GM19455 (cell line): Measurements from ENCODE around the gene PSMD1.
"Not testable (repeated sequence)": the region's sequence is repeated elsewhere in the genome, so short reads cannot be mapped to it uniquely, and the experiment has no call there.

Source experiments
- ATAC-seq: cut with Tn5 transposase; IDR thresholded peaks from one replicate; pipeline ENCODE4 v1.9.1; 2021; ENCODE audit not compliant: unreplicated experiment

Gene PSMD1

DNA sequence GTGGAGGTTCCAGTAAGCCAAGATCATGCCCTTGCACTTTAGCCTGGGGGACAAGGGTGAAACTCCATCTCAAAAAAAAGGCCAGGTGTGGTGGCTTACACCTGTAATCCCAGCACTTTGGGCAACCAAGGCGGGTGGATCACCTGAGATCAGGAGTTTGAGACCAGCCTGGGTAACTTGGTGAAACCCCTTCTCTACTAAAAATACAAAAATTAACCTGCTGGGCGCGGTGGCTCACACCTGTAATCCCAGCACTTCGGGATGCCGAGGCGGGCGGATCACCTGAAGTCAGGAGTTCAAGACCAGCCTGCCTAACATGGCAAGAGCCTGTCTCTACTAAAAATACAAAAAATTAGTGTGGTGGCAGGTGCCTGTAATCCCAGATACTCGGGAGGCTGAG is 84.1 kb downstream of the PSMD1 start:
- not testable (repeated sequence) for ATAC-seq

DNA sequence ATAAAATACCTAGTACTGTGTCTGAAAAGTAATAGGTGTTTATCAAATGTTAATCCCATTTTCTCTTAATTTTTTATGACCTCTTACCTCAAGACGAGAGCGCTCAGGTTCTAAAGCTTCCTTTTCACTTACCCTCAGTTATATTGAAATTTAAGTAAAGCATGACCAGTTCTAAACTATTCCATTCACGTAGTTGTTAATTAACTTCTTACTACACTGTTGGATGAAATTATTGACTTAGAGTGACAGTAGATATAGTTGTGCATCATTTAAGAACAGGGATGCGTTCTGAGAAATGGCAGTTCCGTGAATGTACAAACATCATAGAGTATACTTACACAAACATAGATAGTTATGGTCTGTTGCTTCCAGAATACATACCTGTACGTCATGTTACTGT is 88.2 kb downstream of the PSMD1 start:
- no peak for ATAC-seq

DNA sequence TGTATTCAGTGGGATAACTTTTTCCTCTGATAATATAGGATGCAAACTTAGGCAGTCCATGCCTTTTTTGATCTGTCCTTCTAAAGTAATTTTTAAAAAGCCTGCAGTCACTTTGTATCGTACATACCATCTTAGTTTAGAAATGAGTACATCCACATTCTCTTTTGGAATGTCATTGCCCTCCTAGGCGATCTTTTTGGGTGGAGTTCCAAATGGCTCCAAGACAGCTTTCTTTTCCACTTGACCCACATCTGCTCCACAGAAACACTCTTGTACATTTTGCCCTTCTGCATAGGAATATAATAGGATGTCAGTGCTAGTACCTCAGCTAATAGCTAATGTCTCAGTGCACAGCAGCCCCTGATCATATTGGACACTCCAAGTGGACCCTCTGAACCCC is 90.0 kb downstream of the PSMD1 start:
- no peak for ATAC-seq

DNA sequence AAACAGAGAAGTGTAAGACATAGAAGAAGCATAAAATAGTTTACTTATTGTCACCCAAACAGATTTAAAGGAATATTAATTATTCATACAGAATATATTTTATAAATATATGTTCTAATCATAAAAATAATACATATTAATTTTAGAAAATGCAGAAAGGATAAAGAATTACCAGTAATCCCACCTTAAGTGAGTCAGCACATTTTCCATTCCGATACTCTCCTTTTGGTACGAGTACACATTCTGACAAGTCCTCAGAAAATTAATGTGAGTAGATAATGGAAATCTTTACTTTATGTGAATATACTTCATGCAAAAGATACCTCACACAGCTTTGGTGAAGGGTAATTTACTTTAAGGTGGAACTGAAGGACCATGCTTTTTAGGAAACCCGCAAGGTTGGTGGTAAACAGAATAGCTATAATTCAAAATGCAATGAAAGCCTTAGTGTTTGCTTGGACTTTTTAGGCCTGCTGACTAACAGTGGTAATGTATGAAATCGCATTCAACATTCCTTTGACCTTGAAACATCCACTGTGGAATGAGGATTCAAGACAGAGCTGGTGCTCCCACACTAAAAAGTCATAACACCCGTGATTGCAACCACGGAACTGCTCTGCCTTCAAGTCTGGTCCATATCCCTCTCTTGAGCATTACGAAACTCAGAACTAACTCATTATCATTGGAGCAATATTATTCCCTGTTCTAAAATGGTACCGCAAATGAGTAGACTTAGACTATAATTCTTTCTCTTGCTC is 96.3 kb downstream of the PSMD1 start:
- no peak for ATAC-seq

DNA sequence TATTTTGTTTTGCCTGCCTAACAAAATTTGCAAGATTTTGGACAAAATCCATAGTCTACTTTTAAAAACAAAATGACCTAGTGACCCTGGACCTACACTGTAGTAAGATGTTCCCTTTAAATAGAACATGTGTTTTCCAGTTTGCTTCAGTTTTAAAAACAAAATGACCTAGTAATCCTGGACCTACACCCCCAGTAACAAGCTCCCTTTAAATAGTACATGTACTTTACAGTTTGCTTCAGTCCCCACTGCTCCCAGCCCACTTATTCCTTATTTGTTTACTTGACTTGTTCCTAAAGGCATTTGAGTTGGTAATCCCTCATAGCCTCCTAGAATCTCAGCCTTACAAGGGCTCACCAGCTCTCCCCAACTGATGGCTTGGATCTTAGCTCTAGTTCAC is 102.6 kb downstream of the PSMD1 start:
- ATAC-seq, result no peak

DNA sequence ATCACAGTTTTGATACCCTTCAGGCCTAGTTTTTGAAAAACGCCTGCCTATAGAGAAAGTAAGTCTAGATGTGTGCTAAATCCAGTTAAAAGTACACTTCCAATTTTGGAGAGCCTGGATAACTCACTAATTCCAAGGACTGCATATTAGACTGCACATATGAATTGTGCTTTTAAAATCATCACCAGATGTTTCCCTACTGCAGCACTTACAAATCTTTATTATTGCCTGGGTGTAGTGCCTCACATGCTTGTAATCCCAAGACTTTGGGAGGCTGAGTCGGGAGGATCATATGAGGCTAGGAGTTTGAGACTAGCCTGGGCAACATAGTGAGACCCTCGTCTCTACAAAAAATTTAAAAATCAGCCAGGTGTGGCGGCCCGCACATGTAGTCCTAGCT is 104.0 kb downstream of the PSMD1 start:
- ATAC-seq, result no peak

DNA sequence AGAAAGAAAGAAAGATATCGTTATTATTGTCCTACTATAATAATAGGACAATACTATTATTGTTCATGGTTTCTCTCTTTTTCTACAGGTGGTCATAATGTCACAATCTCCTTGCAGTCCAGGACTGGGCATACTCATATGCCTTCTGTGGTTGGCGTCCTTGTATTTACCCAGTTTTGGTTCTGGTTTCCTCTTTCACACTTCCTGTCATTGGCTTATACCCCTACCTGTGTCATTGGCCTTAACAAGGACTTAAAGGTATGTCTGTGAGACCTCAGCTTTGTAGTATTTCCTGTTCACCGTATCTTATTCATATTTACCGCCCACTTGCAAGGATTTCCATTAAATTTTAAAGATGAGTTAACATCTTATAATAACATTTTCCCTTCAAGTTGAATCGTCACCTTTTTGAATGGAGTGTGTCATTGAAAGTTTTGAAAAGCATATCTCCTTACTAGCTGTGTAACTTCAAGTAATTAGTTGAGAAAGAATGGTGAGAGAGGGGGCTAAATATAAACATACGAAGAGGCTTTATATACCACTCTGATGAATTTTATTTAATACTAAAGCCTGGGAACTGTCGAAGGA is 104.7 kb downstream of the PSMD1 start:
- ATAC-seq, result peak; percentile 68

DNA sequence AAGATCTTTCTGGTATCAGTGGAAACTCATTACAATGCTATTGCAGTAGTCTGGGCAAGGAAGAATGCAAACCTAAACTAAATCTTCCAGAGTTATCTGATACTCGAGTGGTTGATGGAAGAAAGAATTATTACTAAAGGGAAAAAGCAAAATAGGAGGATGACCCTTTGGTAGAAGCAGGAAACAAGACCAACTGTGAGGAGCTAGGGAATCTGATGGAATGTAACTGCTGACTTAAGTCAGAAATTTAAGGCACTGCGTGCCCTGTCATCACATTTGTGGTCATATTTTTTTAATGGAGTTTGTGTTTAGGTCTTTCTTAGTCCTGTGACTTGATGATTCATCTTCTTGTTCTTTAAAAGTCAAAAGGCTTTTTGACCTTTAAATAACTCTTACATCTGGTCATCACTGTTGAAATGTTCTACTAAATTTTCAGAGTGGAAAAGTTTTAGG is 105.2 kb downstream of the PSMD1 start:
- no peak for ATAC-seq

DNA sequence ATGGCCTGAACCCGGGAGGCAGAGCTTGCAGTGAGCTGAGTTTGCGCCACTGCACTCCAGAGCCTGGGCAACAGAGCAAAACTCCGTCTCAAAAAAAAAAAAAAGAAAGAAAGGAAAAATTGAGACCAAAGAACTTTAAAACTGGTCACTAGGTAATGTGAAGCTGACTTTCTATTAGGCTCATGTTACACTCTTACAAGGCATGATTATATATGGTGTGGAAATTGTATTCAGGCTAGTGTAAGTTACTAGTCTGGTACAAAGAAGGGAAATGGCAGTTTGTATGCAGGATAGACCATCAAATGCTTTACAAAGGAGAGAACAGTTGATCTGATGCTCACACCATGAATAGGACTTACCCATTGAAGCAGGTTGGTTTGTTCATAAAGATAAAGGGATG is 106.3 kb downstream of the PSMD1 start:
- no peak for ATAC-seq

DNA sequence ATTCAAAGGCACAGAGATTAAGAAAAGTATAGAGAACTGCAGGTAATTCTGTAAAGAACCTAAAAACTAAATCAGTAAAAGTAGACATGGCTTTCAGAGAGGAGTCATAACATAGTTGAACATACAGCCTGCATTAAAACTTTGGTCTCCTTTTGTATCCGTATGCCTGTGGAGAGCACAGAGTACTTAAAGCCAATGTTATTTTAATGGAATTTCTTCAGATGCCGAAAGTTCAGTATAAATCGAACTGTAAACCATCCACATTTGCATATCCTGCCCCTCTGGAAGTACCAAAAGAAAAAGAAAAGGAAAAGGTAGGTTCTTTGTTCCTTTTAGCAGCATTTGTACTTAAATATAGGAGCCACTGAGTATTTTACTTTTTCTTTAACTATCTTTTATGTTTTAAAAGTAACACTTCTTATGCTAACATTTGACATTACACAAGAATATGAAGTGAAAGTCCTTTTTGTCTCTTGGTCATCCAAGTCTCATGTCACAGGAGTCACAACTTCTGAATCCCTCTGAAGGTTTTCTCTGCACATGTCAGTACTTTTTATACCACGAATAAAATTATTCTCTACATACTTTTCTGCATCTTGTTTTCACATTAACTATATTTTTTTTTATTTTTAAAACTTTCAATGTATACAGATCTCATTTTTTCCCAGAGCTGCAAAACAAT is 106.9 kb downstream of the PSMD1 start:
- ATAC-seq, result no peak

DNA sequence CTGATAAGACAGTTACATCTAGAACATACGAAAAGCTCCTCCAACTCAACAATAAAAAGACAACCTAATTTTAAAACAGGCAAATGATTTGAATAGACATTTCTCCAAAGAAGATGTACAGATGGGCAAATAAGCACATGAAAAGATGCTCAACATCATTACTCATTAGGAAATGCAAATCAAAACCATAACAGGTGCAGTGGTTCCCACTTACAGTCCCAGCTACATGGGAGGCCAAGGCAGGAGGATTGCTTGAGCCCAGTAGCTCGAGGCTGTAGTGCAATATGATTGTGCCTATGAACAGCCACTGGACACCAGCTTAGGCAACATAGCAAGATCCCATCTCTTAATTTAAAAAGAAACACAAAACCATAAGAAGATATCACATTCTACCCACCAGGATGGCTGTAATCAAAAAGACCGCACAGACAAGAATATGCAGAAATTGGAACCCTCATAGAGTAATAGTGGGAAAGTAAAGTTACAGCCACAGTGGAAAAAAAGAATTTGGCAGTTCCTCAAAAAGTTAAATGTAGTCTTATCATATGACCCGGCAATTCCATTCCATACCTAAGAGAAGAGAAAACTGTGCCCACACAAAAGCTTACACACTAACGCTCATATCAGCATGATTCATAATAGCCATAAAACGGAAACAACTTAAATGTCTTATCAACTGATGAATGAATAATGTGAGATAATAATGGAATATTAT is 111.2 kb downstream of the PSMD1 start:
- ATAC-seq, result no peak

DNA sequence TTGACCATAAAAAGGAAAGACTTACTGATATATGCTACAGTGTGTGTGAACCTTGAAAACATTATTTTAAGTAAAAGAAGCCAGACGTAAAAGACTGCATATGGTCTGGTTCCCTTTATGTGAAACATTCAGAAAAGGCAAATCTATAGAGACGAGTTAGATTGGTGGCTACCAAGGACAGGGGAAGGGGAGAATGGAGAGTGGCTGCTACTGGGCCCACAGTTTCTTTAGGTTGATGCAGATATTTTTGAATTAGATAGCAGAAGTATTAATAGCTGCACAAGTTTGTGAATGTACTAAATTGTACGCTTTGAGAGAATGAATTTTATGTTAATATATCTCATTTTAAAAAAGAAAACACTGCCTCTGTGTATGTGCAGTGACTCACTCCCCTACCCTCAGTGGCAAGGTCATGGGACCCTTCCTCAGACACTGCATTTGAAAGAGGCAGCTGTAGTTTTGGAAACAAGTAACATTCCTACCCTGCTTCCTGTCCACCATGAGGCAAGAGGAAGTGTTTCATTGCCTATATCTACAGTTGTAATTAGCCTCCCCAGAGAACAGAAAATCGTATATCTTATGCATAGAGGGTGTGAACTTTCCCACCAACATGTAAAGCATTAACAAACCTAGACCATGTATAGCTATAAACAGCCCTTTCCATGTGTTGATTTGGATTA is 111.9 kb downstream of the PSMD1 start:
- no peak for ATAC-seq

DNA sequence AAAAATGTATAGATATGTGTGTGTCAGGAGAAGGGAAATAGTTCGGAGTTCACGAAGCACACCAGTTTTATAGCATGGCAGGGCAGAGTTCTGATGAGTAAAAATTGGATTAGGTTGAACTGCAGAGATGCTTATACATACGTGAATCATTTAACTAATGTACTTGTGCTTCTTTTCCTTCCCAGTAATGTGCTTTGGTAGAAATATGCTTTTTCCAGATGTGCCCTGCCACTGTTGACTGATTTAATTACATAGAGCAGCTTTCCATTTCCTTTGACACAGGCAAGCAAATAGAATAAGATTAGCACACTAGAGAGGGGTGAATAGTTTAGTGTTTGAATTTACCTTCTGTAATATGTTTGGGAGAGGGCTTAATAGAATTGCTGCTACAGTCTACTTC is 112.8 kb downstream of the PSMD1 start:
- ATAC-seq, result no peak

DNA sequence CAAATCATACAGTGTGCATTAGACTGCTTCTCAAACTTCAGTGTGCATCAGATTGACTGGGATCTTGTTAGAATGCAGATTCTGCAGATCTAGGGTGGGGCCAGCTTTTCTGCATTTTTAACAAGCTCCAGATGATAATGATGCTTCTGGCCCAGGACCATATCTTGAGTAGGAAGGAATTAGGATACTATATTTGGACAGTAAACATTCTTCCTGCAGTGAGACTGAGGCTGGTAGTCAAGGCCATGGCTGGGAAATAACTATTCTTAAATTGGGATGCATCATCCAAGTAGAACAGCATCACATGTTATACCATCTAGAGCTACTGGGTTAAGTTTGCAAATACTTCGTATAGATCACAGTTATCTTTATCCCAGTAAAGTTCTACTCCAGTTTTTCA is 113.4 kb downstream of the PSMD1 start:
- ATAC-seq, result no peak

DNA sequence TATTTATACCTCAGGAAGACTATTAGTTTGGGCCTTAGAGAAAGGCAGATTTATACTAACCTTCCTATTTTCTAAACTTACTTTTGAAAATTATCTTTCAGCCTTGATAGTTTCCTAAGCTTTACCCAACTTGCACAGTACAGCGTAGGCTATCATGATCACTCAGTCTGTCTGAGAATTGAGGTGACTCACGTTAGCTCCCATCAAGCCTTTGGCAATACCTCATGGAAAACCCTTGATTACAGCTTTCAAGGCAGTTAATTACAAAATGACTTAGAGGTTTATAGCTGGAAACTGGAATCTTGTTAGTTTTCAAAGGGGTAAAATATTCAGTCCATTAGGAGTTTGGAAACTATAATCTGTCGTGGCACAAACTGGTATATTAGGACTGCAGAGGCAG is 115.4 kb downstream of the PSMD1 start:
- ATAC-seq, result no peak

DNA sequence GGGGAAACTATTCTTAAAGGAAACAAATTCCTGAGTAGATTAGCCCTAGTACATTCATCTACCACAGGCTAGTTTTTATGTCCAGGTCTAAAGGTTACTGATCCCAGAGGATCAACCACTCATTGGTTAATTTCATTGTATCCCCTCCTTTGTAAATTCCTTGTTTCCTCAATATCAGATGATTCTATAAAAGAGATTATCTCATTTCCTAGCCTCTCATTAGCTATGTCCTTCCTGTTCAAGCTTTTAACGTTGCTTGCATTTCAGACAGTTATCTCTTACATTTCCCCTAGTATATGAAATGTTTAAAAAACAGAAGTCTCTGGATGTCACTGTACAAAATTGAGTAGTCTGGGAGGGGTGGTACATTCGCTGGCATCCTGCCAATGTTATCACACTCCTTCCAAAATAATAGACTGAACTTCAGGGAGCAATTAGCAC is 117.6 kb downstream of the PSMD1 start:
- no peak for ATAC-seq

DNA sequence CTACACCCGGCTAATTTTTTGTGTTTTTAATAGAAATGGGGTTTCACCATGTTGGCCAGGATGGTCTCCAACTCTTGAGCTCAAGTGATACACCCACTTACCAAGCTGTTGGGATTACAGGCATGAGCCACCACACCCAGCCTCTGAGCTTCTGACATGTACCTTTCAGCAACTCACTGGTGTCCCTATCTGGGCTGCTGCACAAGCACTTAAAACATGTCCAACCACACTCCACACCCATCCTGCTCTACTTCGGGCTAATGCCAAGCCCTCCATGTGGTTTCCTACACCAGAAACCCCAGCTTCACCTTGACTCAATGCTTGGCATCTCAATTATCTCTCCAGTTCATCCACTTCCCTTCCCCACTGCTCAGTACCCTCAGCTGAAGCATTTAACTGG is 119.4 kb downstream of the PSMD1 start:
- ATAC-seq, result no peak

DNA sequence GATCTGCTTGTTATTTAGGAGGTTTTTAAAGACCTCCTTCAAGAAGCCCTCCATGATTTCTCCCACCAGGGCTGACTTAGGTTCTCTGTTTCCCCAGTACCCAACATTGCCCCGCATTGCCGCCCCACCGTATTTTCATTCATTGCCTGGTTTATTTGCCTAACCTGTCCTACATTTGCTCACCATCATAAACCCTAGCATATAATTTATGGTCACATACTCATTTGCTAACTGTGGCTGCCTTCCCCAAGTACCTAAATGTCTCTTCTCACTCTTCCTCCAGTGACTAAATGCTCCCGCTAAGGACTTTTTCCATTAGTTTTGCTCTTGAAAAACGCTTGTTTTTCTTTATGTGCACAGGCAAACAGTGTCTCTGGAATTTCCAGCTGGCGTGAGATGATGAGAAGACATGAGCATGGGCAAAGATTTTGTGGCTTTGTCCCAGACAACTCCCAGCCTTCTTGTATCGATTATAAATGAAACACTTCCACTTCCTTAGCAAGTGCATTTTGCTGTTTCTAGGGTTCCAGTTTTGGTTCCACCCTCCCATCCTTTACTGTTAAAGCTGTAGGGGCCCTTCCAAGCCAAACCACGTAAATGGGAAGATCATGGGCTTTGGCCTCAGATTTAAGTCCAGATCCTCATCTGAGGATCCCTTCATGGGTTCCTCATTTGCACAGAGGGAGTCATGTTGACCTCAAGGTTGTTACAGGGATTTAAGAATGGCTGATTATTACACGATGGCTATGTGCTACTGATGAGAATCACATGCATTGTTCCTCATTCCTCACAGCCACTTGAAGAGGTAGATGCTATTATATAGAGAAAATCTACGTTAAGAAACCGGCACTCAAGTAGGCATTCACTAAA is 120.7 kb downstream of the PSMD1 start:
- ATAC-seq, result no peak

DNA sequence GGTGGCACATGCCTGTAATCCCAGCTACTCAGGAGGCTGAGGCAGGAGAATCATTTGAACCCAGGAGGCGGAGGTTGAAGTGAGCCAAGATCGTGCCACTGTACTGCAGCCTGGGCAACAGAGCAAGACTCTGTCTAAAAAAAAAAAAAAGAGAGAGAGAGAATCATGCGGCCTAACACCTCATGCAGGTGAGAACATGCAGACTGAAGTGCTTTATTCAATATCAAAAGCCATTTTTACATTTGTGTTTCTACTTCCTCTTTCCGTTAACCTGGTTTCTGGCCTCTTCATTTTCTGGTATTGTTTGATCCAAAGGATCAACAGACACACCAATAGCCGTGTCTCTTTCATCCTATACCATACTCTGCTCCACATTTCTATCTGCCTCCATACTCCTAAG is 122.1 kb downstream of the PSMD1 start:
- ATAC-seq, result not testable (repeated sequence)

DNA sequence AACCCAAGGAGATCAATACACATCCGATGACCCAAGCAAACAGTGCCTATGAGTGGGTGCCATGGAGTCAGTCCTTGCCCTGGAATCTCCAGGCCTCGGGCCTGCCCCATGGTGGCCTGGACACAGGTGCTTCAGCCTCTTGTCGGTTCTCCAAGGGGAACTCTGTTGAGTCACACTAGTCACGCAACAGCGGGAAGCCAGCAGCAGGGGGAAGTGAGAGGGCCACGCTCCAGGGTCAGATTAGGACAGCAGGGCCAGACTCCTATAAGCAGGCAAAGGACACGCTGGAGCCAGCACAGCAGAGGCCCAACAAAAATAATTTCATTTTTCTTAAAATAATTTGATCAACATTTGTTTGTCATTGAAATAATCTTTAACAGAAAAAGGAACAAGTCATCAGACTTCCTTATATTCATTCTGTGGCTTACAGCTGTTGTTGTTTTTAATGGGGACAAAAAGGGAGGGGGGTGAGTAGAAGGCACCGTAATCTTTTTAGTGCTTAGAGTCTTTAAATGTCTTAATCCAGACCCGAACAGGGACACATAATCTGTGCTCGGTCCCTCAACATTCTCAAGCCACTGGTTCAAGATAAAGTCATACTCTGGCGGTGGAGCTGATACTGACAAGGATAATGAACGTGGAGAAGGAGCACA is 125.3 kb downstream of the PSMD1 start:
- no peak for ATAC-seq
